LNCaP clone FGC (cell line): ENCODE data around the gene MIGA2.
"Not testable (repeated sequence)": the region's sequence is repeated elsewhere in the genome, so short reads cannot be mapped to it uniquely, and the experiment has no call there.

ENCODE experiments used
- DNase-seq: peaks from one replicate; pipeline ENCODE4 v3.0.0-alpha.2; 2011; ENCODE audit warnings: low read depth
- H3K4me3 ChIP-seq: 2 replicates; pipeline ENCODE4 v1.5.1; 2011; ENCODE audit warnings: mild to moderate bottlenecking, low read depth, low read length, control low read depth
- TF ChIP-seq, protein P1 (sequence below): IDR thresholded peaks from 2 replicates; pipeline ENCODE4 v1.5.1; 2012; ENCODE audit warnings: mild to moderate bottlenecking; ENCODE audit not compliant: control insufficient read depth, insufficient read depth; ENCODE audit errors: extremely low read depth

Gene MIGA2

DNA sequence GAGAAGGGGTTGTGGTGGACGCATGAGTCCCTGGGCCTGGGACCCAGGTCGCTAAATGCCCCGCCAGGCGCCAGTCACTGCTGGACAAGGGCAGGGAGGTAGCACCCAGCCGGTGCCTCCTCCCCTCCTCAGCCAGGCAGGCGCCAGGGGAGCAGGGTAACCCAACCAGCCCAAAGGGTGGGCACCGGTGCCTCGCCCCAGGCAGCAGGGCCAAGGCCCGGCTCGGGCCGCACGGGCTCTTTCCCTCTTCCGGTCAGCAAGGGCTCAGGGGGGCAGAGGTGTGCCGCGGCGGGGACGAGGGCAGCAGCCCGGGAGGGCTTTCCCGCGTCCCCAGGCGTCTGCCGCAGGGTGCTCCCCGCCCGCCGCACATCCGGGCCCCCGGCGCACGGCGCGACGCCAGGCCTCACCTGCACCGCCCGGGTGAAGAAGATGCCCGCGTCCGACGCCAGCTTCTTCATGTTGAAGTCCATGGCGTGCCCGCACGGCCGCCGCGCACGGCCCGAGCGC lies 8.7 kb upstream of the MIGA2 start:
- TF ChIP-seq, protein P1, sequence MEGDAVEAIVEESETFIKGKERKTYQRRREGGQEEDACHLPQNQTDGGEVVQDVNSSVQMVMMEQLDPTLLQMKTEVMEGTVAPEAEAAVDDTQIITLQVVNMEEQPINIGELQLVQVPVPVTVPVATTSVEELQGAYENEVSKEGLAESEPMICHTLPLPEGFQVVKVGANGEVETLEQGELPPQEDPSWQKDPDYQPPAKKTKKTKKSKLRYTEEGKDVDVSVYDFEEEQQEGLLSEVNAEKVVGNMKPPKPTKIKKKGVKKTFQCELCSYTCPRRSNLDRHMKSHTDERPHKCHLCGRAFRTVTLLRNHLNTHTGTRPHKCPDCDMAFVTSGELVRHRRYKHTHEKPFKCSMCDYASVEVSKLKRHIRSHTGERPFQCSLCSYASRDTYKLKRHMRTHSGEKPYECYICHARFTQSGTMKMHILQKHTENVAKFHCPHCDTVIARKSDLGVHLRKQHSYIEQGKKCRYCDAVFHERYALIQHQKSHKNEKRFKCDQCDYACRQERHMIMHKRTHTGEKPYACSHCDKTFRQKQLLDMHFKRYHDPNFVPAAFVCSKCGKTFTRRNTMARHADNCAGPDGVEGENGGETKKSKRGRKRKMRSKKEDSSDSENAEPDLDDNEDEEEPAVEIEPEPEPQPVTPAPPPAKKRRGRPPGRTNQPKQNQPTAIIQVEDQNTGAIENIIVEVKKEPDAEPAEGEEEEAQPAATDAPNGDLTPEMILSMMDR, result no peak
- no peak for DNase-seq

DNA sequence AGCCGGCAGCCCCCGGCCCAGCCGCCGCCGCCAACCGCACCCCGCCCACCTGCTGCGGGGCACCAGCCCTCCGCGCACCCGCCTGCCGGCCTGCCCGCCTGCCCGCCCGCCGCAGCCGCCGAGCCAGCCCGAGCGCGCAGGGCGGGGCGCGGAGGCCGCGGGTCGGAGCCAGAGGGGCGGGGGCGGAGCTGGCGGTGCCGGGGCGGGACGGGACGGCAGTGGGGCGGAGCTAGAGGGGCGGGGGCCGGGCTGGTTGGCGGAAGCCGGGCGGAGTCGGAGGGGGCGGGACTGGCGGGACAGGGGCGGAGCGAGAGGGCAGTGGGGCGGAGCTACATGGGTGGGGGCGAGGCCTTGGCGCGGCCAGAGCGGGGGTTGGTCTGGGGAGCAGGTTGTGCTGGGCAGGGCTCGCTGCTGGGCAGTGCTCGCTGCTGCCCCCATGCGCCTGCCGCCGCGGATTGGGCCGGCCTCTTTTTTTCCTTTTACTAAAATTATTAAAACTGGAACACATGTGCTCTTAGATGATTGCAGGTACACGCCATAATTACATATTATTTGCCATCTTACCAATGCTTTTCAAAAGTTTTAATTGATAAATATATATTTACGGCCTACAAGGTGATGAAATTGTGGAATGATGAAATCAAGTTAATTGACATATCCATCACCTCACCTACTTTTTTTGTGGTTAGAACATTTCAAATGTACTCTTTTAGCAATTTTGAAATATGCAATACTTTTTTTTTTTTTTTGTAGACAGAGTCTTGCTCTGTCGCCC lies 8.0 kb upstream of the MIGA2 start, which contains the start of gene SH3GLB2:
Gene SH3GLB2 (minus strand): TSS at position 140 of the 775 bp plus-strand sequence. CDS start 177 bp downstream, outside the sequence.
- H3K4me3 ChIP-seq, result peak within 1 kb of the TSS; percentile 95
- TF ChIP-seq, protein P1, result peak; percentile 79
- peak; percentile 63 for DNase-seq

More for the DNA sequence above, 8.7 kb upstream of the MIGA2 start:
- H3K4me3 ChIP-seq, result peak overlapping the region; percentile 95

DNA sequence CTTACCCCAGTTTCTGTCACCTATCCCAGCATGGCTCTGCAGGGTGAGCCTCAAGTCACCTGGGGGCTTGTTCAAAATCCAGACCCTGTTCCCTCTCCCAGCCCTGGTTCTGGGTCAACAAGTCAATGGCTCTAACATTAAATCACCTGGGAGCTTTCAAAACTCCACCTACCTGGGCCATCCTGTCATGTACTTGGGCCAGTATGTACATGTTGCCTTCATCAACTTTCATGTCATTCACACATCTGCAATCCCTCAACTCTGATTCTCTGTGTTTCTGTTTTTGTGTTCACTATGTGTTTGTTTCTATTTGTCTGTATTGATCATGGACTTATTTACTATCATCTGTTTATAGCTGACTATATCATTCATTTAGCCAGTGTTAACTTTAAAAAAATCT lies 6.2 kb upstream of the MIGA2 start:
- no peak overlapping the region for H3K4me3 ChIP-seq
- TF ChIP-seq, protein P1, result no peak
- no peak for DNase-seq

DNA sequence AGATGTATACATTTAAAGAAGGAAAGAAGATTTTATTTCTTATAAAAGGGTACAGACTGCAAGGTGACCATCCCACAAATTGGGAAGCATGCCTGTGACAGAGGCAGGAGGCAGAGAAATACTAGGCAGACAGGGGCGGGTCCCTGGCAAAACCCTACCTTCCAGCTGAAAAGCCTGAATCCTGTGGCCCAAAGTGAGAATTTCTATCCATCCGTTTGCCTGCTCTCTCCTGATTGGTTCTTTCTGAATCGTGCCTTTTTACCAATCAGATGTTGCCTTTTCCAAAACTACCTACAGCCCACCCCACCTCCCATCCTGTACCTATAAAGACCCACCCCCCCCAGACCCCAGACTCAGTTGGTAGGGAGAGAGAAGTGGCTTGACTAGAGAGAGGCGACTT lies 4.9 kb upstream of the MIGA2 start:
- H3K4me3 ChIP-seq, result no peak overlapping the region
- no peak for DNase-seq
- TF ChIP-seq, protein P1, result no peak

DNA sequence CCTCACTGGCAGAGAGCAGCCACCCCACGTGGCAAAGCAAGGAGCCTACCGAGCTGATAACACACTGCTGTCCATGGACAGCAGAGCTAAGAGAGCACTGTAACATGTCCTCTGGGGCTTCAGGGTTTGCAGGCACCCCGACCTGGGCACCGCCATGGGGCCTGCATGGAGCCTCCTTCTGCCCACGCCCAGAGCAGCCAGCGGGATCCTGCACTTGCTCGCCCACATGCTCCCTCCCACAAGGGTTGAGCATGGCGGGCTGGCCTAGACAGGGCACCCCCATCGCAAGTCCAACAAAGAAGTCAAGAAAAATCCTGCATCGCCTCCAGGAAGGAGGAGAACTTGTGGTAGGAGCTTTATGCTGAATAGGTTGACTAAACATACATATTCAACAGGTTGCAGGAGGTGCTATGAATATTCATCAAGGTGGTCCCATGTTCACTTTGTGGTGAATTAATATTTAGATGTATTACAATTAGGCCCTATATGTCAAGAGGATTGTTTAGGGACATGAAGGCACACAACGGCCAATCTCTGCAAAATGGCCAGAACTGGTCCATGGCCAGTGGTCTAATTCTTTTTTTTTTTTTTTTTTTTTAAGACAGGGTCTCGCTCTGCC lies 3.8 kb upstream of the MIGA2 start:
- H3K4me3 ChIP-seq, result no peak overlapping the region
- TF ChIP-seq, protein P1, result no peak
- no peak for DNase-seq

DNA sequence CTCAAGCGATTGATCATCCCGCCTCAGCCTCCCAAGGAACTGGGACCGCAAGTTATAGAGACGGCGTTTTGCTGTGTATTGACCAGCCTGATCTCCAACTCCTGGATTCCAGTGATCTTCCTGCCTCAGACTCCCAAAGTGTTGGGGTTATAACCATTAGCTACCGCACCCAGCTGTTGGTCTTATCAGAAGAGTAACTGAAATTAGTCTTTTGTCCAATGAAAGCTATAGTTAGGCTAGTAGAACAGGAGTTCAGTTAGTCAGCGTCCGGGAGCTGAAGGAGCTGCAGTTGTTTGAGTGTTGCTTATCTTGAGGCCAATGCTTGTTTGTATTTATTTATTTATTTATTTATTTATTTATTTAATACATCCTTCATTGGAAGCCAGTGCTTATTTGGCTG lies 3.2 kb upstream of the MIGA2 start:
- TF ChIP-seq, protein P1, result no peak
- no peak for DNase-seq
- H3K4me3 ChIP-seq, result no peak overlapping the region

DNA sequence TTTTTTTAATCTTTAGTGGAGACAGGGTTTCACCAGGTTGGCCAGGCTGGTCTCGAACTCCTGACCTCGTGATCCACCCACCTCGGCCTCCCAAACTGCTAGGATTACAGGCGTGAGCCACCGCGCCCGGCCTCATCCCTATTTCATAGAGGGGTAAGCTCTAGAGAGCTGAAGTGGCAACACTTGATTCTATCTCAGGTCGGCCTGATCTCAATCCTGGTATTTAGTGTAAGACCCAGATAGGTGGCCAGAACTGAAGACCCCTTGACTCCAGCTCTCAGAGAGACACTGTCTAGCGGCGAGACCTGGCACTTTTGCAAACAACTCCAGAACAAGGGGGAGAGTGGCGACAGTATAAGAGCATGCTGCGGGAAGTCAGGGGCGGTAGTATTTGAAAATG lies 588 bp upstream of the MIGA2 start:
- H3K4me3 ChIP-seq, result peak overlapping the region; percentile 98
- DNase-seq, result not testable (repeated sequence)
